HPDE6-E6E7 (cell line): ENCODE data around the gene ERC2.

Experiments
- DNase-seq: peaks from one replicate; pipeline ENCODE4 v3.0.0; 2011; ENCODE audit warnings: missing footprints; ENCODE audit errors: extremely low spot score

ERC2 gene

DNA sequence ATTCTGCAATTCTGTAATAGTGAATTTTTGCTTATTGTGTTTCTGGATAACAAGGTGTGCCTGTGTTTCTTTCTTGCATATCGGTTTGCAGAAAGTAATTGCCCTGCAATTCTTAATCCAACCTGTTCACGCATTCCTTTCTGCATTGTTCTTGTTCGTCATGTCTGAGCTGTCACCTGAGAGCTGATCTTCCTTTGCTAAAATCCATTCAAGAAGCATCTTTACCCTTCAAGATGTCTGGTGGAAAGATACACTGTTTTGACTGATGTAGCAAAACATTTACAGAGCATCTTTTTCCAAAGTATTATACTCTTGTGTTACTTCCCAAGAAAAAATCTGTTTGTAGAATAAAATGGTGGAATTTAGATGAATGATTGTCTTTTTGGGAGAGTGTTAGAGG, 822.1 kb downstream of the ERC2 start:
- DNase-seq: no peak

DNA sequence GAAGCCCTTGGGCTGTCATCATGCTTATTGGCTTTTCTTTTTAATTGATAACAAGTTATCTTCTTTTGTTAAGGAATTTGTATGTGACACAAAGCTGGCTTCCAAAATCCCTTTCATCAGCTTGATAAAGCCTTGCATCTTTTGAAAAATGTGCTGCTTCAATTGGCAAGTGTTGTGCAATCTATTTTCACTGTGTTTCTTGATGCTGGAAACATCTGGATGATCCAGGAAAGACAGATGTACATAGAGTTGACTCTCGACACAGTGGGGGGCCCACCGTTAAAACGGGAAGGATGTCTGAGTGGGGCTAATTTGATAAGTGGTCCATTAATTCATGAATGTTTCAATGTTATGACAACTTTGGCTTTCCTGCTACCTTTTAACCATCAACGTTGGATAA, 822.8 kb downstream of the ERC2 start:
- DNase-seq: no peak

DNA sequence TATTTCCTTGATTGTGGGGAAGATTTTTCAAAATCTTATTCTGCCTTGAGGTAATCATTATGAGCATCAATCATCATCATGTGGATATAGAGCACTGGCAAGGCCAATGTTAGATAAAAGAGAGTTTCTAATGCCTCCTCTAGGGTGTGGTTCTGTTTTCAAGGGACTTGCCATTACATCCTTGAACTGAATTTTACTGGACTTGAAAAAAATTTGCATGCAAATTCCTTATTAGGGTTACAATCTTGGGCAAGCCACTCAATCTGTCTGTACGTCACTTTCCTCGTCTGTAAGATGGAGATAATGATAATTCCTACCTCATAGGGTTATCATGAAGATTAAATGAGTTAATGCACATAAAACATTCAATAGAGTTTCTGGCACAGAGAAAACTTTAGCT, 825.0 kb downstream of the ERC2 start:
- no peak for DNase-seq

DNA sequence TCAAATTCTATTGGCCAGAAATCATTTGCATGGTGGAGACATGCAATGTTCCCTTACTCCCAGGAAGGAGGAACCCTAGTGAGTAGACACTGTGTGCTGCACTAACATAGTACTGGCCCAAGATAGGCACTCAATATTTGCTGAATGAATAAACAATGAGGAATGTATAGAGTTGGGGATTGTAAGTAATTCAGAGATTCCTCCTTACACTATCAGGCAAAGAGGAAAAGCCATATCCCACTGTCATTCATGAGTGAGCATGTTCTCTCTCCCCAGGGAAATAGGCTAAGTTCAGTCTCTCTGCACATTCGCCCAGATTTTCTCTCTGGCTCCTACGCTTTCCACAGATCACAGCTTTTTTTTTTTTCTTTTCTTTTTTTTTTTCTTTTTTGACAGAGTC, 826.3 kb downstream of the ERC2 start:
- DNase-seq: no peak

DNA sequence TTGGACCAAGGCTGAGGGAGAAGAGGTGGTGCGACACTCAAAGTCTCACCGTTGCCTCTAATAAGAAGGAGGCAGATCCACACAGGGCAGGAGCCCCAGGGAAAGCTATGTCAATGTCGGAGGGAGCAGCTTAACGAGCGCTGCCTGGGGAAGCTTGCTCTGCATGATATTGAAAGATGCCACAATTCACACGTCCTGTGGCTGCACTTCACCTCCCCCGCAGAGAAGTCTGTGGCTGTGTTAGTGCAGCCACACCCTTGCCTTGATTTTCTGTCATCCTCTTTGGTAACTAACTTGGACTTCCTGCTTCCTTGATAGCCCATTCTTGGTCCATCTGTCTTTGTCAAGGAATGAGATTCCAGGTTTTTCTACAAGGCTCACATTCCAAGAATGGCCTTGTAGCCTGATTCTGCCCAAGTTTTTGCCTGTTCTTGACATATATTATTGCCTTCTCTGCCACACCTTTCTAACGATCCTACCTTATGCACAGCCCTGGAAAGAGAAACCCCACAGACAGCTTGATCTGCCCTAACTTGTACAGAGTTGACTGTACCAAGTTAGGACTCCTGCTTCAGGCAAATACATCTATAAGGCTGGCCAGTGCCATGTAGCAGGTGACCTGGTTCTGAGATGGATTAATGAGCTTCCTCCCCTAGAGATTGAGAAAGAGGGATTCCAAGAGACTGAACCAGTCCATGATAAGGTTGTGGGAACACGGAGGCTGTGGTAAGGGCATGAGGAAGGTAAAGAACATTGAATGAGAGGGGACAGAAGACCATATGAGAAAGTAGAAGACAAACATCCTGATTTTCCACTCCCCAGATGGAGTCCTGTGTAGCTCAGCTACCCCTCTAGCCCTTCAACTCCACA, 828.1 kb downstream of the ERC2 start:
- no peak for DNase-seq

DNA sequence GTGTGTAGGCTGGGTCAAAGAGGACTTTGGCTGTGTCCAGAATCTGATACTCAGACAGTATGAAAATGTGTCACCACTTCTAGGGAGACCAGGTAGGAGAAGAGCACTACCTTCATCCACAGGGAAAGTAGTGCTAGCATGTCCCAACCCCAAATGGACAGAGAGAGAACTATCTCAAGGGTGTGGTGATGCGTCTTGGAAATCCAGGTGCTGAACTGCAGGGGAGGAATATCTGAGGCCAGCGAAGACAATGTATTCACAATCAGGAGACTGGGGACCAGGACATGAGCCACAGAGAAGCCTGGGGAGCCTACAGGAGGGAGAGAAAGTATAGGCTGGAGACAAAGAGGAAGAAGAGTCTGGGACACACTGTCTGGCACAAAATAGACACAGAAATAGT, 829.1 kb downstream of the ERC2 start:
- DNase-seq: no peak

DNA sequence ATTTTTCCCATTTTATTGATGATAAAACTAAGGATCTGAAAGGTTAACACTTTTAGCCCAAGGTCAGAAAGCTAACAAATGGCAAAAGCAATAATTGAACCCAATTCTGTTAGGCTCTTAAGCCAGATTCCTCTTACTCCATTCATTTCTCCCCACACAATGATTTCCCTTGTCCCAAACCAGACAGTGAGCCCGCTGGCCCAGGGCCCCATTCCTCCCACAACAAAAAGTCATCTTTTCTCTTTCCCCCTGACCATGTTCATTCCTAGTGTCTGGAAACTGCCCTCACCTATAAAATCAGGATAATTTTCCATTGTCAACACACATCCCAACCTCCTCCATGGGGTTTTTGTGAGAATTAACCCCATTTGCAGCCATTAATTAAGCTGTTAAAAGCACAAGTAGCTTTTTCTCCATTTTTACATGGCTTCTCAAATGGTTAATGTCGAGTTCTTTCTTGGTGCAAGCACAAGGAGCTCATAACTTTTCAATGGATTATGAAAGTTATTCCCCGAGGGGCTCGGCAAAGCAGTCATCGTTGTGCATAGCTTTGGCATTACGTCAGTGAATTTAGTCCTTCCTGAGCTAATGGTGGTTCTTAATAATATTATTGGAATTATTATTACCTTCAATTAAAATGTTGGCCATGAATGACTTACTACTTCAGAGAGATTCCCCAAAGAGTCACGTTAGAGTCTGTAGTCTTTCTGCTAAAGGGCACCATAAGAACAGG, 830.2 kb downstream of the ERC2 start:
- DNase-seq: no peak

DNA sequence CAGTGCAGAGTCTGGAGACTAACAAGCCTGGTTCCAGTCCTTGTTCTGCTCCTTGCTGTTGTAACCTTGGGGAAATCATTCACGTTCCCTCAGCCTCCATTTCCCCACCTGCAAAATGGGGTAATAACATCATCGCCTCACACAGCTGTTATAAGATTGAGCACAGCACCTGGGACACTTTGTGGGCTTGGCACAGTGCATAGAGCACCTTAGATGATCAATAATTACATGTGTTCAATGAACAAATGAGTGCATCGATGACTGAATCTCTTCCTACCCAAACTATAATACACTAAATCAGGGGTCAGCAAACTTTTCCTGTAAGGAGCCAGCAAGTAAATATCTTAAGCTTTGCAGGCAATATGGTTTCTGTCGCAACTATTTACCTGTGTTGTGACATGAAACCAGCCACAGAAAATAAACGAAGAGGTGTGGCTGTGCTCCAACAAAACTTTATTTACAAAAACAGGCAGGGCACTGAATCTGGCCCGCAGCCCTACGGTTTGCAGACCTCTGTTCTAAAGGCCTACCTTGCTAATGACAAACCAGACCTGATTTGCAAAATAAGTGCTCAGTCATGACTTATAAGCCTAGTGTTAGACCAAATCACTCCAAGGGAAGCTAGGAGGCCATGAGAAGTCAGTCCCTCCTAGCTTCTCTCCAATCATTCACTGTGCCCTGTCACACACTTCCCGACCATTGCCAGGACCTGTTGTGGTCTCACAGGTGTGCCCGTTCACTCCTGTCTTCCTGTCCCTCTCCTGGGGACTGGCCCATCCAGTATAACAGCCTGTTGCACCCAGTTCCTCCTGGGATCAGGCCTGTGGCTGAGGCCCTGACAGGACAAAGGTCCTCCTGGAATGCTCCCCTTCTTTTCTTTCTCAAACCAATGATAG, 831.7 kb downstream of the ERC2 start:
- DNase-seq: no peak

DNA sequence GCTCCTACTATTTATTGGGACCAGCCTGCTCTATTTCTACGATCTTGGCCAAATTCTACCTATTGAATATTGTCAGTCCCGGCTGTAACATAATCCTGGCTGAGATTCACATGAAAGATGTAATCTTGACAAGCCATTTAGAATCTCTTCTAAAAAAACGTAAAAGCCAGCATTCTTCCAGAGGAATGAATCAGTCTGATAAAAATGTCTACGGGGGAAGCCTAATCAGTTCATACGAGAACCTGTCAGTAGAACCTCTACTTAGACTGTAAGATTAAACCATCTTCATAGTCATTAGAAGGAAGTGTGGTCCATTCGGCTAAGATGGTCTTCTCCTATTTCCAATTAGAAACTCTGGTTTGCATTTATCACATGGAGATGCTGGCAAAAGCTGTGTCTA, 833.9 kb downstream of the ERC2 start:
- DNase-seq: no peak

DNA sequence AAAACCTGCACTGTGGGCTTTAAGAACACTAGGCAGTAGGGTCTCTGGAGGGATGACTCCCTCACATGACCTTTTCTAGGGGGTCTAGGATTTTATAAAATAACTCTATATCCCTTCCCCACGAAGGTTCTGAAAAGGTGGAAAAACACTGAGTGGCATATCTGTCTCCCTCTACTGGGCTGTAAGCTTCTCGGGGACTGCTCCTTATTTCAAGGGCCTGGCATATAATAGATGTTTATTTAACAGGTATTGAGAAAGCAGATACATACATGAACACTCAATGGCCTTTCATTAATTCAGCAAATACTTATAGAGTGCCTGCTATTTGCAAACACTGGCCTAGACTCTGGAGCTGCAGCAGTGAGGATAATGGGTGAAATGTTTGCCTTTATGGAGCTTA, 834.9 kb downstream of the ERC2 start:
- DNase-seq: no peak

DNA sequence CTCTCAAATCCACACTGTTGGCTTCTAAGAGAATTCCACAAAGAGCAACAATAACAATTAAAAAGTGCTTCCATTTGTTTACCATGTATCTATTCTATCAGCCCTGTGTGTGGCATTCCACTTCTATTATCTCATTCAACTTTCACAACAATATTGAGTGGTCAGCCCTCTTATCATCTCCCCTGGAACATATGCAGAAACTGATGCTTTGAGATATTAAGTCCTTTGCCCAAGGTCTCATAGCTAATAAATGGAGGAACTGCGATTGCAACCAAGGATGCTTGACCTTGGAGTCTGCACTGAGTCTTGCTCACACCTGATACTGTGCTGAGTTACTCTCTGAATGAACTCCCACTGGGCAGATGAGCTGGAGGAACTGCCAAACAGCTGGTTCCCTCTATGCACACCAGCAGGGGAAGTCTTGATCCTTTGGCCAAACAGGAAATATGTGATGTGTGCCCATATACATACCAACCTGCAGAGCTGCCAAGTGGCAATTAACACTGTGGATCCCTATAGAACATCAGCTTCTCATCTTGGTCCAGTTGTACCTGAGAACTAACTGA, 836.4 kb downstream of the ERC2 start:
- DNase-seq: no peak

DNA sequence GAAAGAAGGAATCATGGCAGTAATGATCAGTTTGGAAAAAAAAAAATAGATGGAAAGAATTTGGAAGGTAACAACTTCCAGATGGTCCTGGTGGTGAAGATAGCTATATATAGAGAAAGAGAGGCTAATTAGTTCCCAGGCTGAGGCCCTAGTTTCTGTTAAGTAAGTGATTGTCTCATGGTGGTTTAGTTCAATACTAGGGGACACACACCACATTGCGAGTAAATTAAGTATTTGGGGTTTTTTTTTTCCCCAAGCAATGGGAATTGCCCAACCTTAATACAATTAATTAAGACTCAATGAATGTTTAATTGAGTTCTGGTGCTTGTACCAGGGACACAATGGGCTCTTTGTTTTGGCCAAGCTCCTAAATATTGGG, 837.4 kb downstream of the ERC2 start:
- DNase-seq: no peak

DNA sequence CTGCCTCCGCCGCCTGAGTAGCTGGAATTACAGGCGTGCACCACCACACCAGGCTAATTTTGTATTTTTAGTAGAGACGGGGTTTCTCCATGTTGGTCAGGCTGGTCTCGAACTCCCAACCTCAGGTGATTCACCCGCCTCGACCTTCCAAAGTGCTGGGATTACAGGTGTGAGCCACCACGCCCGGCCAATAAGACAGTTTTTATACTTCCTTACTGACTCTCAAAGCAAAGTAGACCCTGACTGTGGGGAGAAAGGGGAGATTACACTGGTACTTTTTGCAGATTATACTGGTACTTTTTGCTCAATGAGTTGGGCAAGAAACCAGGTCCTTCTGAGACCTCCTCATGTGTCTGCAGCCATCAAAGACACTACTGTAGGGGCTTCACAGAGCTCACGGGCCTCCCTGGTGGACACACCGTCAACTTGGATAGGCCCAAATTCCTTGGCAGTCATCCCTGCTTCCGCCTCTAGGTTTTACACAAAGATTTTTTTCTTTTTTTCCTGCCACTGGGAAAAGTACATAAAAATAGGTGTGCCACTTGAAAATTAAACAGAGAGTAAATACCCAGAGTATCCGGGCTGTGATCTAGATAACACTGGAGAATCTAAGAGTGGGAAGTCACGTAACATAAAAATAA, 837.9 kb downstream of the ERC2 start:
- DNase-seq: no peak

DNA sequence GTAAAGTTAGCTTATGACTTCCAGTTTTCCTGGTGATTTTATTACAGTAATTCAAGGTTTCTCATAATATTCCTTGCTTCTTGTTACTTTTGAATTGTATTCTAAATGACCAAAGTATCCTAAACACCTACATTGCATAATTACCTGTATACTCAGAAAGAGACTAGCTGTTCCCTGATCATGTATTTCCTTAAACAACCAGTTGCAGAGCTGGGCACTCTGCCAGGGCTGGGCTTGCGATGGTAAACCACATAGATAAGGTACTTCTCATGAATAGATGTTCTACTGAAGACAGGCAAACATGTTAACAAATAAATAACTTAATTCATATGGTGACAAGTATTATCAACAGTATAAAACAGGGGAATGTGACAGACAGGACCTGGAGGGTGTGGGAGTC, 838.8 kb downstream of the ERC2 start:
- DNase-seq: no peak

DNA sequence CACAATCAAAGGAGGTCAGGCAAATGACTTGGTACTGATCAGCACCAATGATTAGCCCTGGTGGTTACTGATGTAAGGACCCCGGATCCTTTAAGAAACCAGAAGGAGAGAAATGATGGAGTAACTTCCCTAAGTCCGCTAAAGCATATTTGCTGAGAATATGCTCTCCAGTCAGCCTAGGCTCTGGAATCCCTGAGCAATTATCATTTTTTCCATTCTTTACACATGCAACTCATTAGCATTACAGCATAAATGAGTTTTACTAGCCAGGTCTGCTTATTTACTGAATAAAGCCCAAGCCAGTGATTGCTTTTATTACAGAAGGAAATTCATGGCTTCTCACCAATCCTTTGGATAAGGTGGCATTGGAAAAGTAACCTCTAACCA, 842.0 kb downstream of the ERC2 start:
- no peak for DNase-seq

DNA sequence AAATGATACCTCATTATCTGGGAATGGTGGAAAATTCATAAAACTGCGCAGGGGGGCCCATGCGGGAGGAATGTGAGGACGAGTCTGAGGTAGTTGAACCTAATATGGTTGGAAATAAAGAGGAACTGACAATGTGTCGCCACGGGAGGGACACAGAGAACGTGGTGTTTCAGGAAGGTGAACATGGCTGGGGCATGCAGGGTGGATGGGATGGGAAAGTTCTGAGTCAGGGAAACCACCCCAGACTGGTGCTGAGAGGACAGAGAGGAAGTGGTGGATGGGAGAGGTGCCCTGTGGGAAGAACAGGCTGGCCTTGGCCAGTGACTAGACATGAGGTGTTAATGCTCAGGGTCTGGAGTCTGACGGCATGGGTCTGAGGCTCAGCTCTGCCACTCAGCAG, 844.0 kb downstream of the ERC2 start:
- DNase-seq: no peak

DNA sequence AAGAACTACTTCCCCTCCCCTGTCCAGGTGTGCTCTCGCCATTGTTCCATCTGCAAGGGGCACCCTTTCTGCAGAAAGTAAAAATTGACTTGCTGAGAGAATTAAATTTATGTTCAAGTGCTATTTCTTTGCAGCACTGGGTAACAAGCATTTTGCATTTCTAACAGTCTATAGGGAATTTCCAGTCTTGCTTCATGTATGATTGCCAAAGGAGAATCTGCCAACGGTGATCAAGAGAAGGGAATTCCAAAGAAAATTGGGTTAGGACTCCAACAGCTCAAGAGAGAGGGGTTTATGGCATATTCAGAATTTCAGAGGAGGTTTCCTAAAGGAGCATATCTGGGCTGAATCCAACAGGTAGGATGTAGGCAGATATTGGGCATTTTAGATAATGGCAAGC, 844.5 kb downstream of the ERC2 start:
- no peak for DNase-seq

DNA sequence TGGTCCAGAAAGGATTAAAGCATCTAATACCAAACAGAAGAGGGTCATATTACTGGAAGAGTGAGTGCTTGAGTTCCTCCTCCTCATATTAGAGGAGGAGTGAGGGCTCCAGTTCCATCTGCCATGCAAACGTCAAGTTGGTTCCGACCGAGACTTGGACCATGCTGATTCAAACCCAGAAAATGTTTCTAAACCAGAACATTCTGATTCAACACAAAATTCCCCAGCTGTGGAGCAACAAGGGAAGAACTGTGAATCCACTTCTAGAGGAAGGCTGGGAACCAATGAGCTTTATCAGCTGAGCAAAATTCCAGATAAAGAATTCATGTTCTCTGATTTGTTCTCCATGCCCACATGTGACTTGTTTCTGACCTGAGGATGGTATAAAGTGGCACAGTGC, 845.5 kb downstream of the ERC2 start:
- DNase-seq: no peak

DNA sequence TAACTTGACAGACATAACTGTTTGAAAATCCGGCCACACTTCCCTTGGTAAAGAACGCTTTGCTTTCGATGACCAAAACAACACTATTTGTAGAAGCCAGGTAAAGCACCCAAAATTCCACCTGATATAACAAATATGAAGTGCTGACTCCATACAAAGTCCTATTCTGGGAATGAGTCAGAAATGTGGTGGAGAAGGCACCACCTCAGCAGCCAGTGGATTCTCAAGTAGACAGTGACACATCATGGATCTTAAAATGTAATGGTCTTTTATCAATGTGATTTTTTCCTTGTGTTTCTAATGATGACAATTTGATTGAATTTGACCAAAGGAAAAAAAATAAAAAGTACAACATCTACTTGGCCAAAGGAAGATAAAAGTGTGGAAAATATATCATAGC, 846.2 kb downstream of the ERC2 start:
- no peak for DNase-seq

DNA sequence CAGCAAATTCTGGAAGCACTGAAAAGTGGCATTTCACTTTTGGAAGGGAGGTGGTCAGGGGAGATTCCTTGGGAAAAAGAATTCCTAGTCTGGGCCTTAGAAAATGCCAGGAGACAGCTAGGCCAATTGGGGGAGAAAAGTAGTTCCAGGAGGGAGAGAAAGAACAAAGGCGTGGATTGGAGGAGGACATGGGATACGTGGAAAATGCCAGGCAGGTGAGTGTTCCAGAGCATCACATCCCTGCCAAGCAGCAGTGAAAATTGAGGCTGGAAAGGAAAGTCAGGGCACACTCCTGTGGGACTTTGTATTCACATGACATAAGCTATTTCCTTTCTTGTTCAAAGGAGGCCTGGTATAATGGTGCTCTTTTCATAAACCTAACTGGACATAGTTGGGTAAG, 846.6 kb downstream of the ERC2 start:
- no peak for DNase-seq

DNA sequence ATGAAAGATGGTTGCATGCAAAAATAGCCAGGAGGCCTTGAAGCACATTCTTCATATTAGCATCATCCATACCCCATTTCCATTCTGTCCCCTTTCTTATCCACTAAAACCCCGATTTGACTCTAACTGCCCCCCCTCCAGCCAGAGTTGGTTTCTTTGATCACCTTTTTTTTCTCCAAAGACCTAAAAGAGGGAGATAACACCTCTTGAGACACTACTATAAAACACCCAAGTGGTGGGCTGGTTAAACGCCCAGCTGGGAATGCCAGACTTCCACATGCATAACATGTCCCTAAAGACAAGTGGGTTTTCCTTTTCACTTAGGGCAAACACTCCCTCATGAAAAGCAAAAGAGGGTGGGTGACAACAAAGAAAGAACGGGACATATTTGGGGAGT, 847.2 kb downstream of the ERC2 start:
- DNase-seq: no peak
